ENCODE measurements around the gene UPK2.

The UPK2 gene

DNA sequence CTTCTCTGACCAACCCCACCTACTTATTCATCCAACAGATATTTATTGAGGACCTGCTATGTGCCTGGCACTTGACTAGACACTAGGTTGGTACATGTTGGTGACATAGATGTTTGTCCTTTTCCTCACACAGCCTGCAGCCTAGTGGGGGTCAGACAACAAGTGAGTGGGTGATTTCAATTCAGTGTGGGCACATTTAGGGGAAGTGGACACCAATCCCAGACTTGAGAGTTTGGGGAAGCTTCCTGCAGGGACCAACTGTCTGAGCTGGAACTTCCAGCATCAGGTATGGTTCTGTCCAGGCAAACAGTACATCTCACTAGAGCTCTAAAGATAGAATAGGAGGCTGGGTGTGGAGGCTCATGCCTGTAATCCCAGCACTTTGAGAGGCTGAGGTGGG lies 24.5 kb upstream of the UPK2 start:
- Histone ChIP-seq H3K9me3 (ENCODE audit: control insufficient read depth, low read length) (no peaks in the 10 kb centered on the region), H3K27me3 (ENCODE audit: control insufficient read depth, insufficient read depth, low read length) (no peaks in the 10 kb centered on the region), H3K79me2 (no peaks in the 10 kb centered on the region), H3K4me3 (ENCODE audit: low read depth, low read length) (no peak overlapping the region), H3K4me2 (ENCODE audit: low read length) (no peak overlapping the region), H2AFZ (no peak overlapping the region), H3K36me3 (ENCODE audit: control insufficient read depth, insufficient read depth, low read length) (no peaks in the 10 kb centered on the region), H3K9ac (no peak overlapping the region), H3K27ac (no peak overlapping the region), H3K4me1 (peaks cover 6% of the 10 kb centered on the region)
- TF ChIP-seq, protein P1, sequence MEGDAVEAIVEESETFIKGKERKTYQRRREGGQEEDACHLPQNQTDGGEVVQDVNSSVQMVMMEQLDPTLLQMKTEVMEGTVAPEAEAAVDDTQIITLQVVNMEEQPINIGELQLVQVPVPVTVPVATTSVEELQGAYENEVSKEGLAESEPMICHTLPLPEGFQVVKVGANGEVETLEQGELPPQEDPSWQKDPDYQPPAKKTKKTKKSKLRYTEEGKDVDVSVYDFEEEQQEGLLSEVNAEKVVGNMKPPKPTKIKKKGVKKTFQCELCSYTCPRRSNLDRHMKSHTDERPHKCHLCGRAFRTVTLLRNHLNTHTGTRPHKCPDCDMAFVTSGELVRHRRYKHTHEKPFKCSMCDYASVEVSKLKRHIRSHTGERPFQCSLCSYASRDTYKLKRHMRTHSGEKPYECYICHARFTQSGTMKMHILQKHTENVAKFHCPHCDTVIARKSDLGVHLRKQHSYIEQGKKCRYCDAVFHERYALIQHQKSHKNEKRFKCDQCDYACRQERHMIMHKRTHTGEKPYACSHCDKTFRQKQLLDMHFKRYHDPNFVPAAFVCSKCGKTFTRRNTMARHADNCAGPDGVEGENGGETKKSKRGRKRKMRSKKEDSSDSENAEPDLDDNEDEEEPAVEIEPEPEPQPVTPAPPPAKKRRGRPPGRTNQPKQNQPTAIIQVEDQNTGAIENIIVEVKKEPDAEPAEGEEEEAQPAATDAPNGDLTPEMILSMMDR (IDR thresholded peaks at IDR 0.05) = no peak

- Histone ChIP-seq H3K4me2 (ENCODE audit: low read length) (no peak overlapping the region), H3K79me2 (no peaks in the 10 kb centered on the region), H3K27ac (no peak overlapping the region), H3K27me3 (ENCODE audit: control insufficient read depth, insufficient read depth, low read length) (no peaks in the 10 kb centered on the region), H3K9ac (no peak overlapping the region), H3K4me1 (peaks cover 2% of the 10 kb centered on the region), H3K4me3 (ENCODE audit: low read depth, low read length) (no peak overlapping the region), H2AFZ (no peak overlapping the region), H3K36me3 (ENCODE audit: control insufficient read depth, insufficient read depth, low read length) (no peaks in the 10 kb centered on the region), H3K9me3 (ENCODE audit: control insufficient read depth, low read length) (no peaks in the 10 kb centered on the region)
- TF ChIP-seq, protein P1 (IDR thresholded peaks at IDR 0.05) = no peak
Measured at GRCh38 chr11:118933486-118933885, 22.6 kb upstream of the UPK2 start.

DNA sequence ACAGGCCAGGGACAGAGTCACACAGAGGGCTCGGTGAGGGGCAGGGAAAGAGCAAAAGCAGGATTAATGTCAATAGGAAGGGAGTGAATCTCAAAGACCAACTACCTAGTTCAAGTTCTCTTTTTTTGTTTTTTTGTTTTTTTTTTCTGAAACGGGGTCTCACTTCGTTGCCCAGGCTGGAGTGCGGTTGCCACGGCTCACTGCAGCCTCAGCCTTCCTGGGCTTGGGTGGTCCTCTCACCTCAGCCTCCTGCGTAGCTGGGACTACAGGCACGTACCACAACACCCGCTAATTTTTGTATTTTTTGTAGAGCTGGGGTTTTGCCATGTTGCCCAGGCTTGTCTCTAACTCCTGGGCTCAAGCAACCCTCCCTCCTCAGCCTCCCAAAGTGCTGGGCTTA lies 20.7 kb upstream of the UPK2 start:
- H3K4me3 ChIP-seq (ENCODE audit: low read depth, low read length) = no peak overlapping the region
- H3K9ac ChIP-seq = no peak overlapping the region
- no peaks in the 10 kb centered on the region for H3K9me3 ChIP-seq (ENCODE audit: control insufficient read depth, low read length)
- H3K27ac ChIP-seq = no peak overlapping the region
- no peak overlapping the region for H3K4me2 ChIP-seq (ENCODE audit: low read length)
- H3K79me2 ChIP-seq = no peaks in the 10 kb centered on the region
- peaks cover 1% of the 10 kb centered on the region for H3K4me1 ChIP-seq
- H3K27me3 ChIP-seq (ENCODE audit: control insufficient read depth, insufficient read depth, low read length) = no peaks in the 10 kb centered on the region
- TF ChIP-seq, protein P1 (IDR thresholded peaks at IDR 0.05) = no peak
- no peak overlapping the region for H2AFZ ChIP-seq
- H3K36me3 ChIP-seq (ENCODE audit: control insufficient read depth, insufficient read depth, low read length) = no peaks in the 10 kb centered on the region

GRCh38 chr11:118938491-118939403 lies 17.4 kb upstream of the UPK2 start:
- Histone ChIP-seq H3K4me1 (no peaks in the 10 kb centered on the region), H3K36me3 (ENCODE audit: control insufficient read depth, insufficient read depth, low read length) (no peaks in the 10 kb centered on the region), H3K9me3 (ENCODE audit: control insufficient read depth, low read length) (no peaks in the 10 kb centered on the region), H3K4me2 (ENCODE audit: low read length) (no peak overlapping the region), H3K4me3 (ENCODE audit: low read depth, low read length) (no peak overlapping the region), H3K9ac (no peak overlapping the region), H2AFZ (no peak overlapping the region), H3K27me3 (ENCODE audit: control insufficient read depth, insufficient read depth, low read length) (no peaks in the 10 kb centered on the region), H3K79me2 (no peaks in the 10 kb centered on the region), H3K27ac (no peak overlapping the region)
- TF ChIP-seq, protein P1 (IDR thresholded peaks at IDR 0.05) = no peak

All from parathyroid adenoma (tissue), 2 donors.